Posterior cingulate gyrus (tissue), 11 donors: ENCODE data around the gene PTGS1.
"Not testable (repeated sequence)": the region's sequence is repeated elsewhere in the genome, so short reads cannot be mapped to it uniquely, and the experiment has no call there.

Experiments
- DNase-seq, 10 donors: peaks; one replicate each; pipeline versions ENCODE4 v3.0.0 to v3.0.0-alpha.2; 2020 to 2021; ENCODE audit warnings: mixed read lengths in 3 of 10
- intact Hi-C: fragments of 100-400 bp; cut with DNase I; formaldehyde crosslinking; loops from one replicate; pipeline ENCODE4 v1.15.1; 2023

The PTGS1 gene

DNA sequence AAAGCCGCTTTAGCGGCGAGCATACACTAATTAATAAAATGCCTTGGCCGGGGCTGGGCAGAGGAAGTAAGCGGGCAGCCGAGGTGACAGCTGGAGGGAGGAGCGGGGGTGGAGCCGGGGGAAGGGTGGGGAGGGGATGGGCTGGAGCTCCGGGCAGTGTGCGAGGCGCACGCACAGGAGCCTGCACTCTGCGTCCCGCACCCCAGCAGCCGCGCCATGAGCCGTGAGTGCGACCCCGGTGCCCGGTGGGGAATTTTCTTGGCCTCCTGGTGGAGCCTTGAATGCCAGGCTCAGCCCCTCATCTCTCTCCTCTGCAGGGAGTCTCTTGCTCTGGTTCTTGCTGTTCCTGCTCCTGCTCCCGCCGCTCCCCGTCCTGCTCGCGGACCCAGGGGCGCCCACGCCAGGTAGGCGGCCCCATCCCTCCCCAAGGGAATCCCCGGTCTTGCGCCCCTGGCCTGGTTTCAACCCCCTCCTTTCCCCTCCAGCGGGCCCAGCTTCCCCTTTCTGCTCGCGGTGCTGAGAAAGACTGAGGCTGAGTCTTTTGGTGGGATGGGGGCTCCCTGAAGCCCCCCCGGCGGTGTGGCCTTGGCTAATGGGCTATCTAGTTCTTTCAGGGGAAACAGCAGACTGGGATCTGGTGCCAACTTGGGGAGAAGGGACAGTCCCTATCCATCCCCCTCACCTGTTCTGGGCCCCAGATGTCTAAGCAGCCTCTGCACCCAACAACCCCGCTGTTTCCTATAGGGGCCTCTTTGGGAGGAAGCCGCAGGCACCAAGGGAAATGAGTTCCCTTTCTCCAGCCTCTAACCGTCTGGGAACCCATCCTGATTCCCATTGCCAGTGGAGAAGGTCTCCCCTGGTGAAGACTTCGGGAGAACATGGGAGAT lies at the start of gene PTGS1:
Gene PTGS1 (plus strand): TSS at position 156 of the 887 bp plus-strand sequence. CDS start 61 bp downstream, at position 217.
- intact Hi-C loops = no loop called here
- DNase-seq = peak in 2 of 10 donors; percentile 66 to 81

DNA sequence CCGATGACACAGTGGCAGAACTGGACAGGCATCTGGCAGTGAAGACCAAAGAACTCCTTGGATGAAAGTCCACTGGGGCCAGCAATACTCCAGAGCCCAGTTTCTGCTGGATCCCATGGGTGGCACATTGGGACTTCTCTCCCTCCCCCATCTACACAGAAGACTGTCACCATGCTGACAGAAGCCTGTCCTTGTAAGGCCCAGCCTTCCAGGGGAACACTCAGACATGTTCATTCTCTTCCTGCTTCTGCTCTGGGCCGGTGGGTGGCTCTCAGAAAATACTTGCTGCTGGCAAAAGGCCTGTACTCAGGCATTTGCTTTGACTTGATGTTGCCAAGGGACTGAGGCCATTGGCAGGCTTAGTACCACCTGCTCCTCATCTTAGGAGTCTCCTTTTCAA lies 48.3 kb upstream of the PTGS1 start:
- no peak for DNase-seq

GRCh38 chr9:122324665-122325064 lies 46.2 kb upstream of the PTGS1 start:
- intact Hi-C loops, DNase-seq: not testable (repeated sequence)

More for the DNA sequence above, 48.3 kb upstream of the PTGS1 start:
- intact Hi-C loops = no loop called here

DNA sequence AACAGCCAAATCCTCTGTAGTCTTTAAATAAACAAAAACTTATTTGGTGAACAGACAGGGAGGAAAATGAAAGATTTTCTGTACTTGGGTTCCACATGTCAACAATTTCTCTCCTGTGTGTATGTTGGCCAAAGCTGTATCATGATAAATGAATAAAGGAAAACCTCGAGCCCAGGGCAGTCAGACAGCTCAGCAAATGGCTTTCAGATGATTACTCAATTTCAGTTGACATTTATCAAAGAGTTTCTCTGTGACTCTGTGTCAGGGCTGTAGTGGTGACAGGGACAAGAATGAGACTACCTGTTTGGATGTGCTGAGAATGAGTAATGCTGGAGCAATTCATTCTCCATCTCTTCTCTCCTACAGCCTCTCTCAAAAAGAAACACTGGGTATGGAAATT lies 45.7 kb upstream of the PTGS1 start:
- no peak for DNase-seq
- intact Hi-C loops = no loop called here

DNA sequence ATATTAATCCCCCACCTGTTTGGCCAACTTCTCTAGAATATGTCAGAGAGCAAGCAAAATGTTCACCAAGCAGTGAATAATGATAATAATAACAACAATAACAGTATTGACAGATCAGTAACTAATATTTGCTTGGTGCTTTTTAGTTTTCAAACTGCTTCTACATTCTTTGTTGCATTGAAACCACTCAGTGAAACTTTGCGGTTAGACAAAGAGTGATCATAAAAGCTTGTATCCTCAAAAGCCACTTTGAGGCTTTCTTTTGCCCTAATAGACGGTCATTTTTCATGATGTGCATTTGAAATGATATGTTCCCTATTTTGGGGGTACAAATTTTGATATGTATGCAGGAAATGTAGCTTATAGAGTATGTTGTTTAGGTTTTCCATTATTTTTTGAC lies 43.6 kb upstream of the PTGS1 start:
- no peak for DNase-seq
- intact Hi-C loops = no loop called here

DNA sequence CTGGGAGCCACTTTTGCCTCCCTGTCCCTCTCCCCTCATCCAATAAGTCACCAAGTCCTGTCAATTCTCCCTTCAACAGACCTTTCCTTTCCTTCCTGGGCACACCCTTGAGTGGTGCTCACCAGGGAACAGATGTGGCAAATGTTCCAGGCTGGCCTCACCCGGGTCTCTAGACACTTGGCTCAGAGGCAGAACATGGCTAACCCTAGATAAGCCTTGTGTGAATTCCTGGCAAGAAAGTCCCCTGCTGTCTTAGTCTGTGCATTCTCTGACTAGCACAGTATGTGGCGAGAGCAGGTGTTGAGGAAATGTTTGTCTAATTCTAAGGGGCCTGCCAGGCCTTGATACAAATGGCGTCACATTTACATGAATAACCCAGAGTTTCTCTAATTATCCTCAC lies 41.2 kb upstream of the PTGS1 start:
- DNase-seq = no peak

DNA sequence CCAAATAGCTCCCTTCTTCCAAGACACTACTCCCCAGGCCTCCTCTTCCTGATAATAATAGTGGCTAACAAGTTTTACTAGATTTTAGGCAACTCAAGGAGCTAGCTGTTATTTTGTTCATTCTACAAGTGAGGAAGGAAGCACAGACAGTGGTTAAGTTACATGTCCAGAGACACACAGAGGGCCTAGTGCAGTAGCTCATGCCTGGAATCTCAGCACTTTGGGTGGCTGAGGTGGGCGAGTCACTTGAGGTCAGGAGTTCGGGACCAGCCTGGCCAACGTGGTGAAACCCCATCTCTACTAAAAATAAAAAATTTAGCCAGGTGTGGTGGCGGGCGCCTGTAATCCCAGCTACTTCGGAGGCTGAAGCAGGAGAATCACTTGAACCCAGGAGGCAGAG lies 40.4 kb upstream of the PTGS1 start:
- DNase-seq, intact Hi-C loops: not testable (repeated sequence)

More for the DNA sequence above, 41.2 kb upstream of the PTGS1 start:
- intact Hi-C loops = no loop called here

- no peak for DNase-seq
- intact Hi-C loops = no loop called here
Measured at GRCh38 chr9:122331523-122331927, 39.3 kb upstream of the PTGS1 start.

DNA sequence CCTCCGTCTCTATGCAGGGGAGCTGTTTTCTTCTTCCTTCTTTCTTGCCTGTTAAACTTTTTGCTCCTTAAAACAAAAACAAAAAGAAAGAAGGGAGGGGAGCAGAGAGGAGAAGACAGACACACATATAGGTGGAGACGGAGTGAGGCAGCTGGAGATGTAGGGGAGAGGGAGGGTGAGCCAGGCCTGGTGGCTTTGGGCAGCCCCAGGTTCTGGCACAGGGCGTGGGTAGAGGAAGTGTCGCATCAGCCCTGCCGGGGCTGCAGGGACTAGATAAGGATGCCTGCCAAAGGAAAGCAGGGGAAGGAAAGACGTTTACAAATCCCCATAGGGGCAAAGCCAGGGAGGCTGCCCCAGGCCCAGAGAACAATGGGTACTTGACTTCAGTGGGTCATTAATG lies 38.7 kb upstream of the PTGS1 start:
- intact Hi-C loops = no loop called here

GRCh38 chr9:122332644-122333043 lies 38.2 kb upstream of the PTGS1 start:
- intact Hi-C loops = no loop called here
- no peak for DNase-seq

More for the DNA sequence above, 38.7 kb upstream of the PTGS1 start:
- DNase-seq = no peak

- DNase-seq = no peak
- intact Hi-C loops = no loop called here
Measured at GRCh38 chr9:122333169-122333808, 37.5 kb upstream of the PTGS1 start.

GRCh38 chr9:122334916-122335315 lies 35.9 kb upstream of the PTGS1 start:
- intact Hi-C loops = no loop called here

DNA sequence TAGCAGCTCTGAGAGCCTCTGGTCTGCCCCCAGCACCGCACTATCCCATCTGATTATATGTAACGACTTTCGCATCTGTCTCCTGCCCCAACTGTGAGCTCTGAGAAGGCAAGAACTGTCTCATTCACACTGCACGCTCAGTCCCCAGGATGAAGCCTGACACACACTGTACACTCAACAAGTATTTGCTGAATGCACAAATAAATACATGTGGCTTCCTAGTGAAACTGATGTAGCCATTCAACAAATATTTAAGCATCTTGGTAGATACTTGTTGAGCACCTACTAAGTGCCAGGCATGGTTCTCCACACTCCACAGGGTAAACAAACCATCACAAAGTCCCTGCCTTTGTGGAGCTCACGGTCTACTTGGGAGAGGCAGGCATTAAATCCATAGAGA lies 34.6 kb upstream of the PTGS1 start:
- intact Hi-C loops = no loop called here
- DNase-seq = no peak

More at GRCh38 chr9:122334916-122335315, 35.9 kb upstream of the PTGS1 start:
- DNase-seq = no peak

GRCh38 chr9:122336866-122337555 lies 33.8 kb upstream of the PTGS1 start:
- peak in 6 of 10 donors; percentile 33 to 92 (median 43) for DNase-seq
- intact Hi-C loops = no loop called here

- intact Hi-C loops = no loop called here
- no peak for DNase-seq
Measured at GRCh38 chr9:122337556-122337929, 33.3 kb upstream of the PTGS1 start.

DNA sequence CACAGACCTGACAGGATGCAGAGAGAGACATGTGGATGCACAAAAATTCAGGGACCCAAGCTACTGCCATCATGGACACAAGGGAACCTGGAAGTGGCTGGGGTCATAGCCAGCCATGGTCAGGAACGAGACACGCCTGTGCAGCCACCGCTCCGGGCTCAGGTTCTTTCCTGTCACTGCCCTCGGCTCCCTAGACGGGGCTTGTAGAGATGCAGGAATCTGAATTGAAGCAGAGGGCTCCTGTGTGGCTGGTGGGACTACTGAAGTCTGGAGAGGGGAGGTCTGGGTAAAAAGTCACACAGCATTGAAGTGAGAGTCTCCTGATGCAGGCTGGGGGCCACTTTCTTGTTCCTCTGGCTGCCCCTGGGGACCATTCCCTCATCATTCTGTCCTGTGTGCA lies 32.3 kb upstream of the PTGS1 start:
- intact Hi-C loops = no loop called here

GRCh38 chr9:122338994-122339393 lies 31.8 kb upstream of the PTGS1 start:
- intact Hi-C loops = no loop called here
- DNase-seq = peak in 4 of 10 donors; percentile 28 to 89 (median 38)

More for the DNA sequence above, 32.3 kb upstream of the PTGS1 start:
- DNase-seq = no peak

DNA sequence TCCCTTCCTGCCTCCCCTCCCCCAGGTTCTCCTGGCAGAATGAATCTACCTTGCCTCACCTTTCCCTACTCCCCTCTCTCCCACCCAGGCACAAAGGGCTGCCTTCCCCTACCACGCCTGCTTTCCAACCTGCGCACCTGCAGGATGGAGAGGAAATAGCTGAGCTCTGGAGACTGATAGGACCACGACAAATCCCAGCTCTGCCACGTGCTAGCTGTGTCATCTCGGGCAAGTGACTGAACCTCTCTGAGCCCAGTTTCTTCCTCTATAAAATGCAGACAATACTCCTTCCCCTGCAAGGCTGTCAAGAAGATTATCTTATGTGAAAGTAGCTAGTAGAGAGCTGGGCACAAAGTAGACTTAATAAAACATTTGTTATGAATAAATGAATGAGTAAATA lies 31.2 kb upstream of the PTGS1 start:
- intact Hi-C loops = no loop called here
- no peak for DNase-seq

- intact Hi-C loops = no loop called here
Measured at GRCh38 chr9:122340161-122340560, 30.7 kb upstream of the PTGS1 start.

DNA sequence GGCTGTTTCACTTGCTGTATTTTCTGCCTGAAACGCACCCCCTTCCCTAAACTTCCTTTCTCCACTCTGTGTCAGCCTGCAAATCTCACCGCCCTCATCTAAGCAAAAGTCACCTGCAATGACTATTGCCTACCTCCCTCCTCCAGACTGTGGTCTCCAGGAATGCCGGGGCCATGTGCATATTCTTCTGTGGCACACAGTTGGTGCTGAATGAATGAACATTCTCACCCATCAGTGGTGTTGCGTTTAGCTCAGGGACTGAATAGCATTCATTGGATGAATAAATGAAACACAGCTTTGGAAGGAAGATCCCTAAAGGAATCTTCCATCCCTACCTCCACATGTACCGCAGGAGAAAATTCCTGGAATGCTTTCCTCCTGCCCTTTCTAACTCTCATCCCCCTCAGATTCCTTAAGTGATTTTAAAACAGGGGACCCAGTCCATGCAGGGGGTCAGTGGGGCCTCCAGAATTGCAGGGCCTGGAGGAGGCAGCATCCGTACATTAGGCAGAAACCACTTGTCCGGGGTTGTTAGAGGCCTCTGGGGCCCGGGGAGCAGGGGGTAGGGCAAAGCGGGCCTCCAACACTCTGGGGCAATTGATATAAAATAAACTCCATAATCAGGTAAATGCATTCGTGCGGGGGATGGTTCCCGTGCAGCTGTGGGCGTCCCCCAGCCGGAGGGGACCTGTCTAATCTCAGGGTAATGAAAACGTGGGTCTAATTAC lies 28.3 kb upstream of the PTGS1 start:
- intact Hi-C loops = no loop called here
- peak in 1 of 10 donors; percentile 25 for DNase-seq

More at GRCh38 chr9:122340161-122340560, 30.7 kb upstream of the PTGS1 start:
- no peak for DNase-seq
